ENCODE data around the gene LHB. TPM values are rescaled to one million over a fixed set of nuclear protein-coding genes. Genes with fewer than 3 reads are reported as not detected.

The LHB gene
- total RNA-seq, 1 experiment from 2014 or later, result not detected

GRCh38 chr19:49016067-49016839 is 638 bp downstream of the LHB start:
- H2AFZ ChIP-seq (ENCODE audit: low read length), result no peak overlapping the region
- H4K91ac ChIP-seq (ENCODE audit: insufficient read length, low read depth, low read length), result no peak overlapping the region
- Mint-ChIP-seq H3K4me3 (no peak overlapping the region; a peak in 1 of 5 replicates), H3K27me3 (ENCODE audit: low read depth) (peaks cover 25% of the 10 kb centered on the region), H3K9me3 (peaks cover 0 to 1% of the 10 kb centered on the region in 2 experiments; a peak in 1 of 5 replicates), H3K4me1 (peaks cover 15 to 33% of the 10 kb centered on the region in 2 experiments), H3K27ac (no peak overlapping the region), H3K36me3 (ENCODE audit: insufficient read depth in 1 of 3, low read depth in 3 of 3) (peaks cover 16 to 50% (median 48%) of the 10 kb centered on the region in 3 experiments; a peak in 6 of 7 replicates)
- no peaks in the 10 kb centered on the region for H3K79me1 ChIP-seq (ENCODE audit: insufficient read depth, low read depth, low read length, poor library complexity, severe bottlenecking)
- H3K27ac ChIP-seq (ENCODE audit: insufficient read length, low read depth, low read length), result no peak overlapping the region
- H3K56ac ChIP-seq (ENCODE audit: insufficient read length, low read depth, low read length), result no peak overlapping the region
- H3K79me2 ChIP-seq (ENCODE audit: insufficient read depth, low read length), result no peaks in the 10 kb centered on the region
- H2BK12ac ChIP-seq (ENCODE audit: insufficient read length, low read depth, low read length), result no peak overlapping the region
- TF ChIP-seq, protein P1, sequence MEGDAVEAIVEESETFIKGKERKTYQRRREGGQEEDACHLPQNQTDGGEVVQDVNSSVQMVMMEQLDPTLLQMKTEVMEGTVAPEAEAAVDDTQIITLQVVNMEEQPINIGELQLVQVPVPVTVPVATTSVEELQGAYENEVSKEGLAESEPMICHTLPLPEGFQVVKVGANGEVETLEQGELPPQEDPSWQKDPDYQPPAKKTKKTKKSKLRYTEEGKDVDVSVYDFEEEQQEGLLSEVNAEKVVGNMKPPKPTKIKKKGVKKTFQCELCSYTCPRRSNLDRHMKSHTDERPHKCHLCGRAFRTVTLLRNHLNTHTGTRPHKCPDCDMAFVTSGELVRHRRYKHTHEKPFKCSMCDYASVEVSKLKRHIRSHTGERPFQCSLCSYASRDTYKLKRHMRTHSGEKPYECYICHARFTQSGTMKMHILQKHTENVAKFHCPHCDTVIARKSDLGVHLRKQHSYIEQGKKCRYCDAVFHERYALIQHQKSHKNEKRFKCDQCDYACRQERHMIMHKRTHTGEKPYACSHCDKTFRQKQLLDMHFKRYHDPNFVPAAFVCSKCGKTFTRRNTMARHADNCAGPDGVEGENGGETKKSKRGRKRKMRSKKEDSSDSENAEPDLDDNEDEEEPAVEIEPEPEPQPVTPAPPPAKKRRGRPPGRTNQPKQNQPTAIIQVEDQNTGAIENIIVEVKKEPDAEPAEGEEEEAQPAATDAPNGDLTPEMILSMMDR (conservative IDR thresholded peaks at IDR 0.05), result no peak
- no CpG with 5 or more reads among the region's 29 CpGs for WGBS (ENCODE audit: extremely low coverage, insufficient read length, low lambda C conversion rate)
- peaks cover 4% of the 10 kb centered on the region; the same call in 1 of the 2 replicates for H3K4me1 ChIP-seq (ENCODE audit: insufficient read depth, low read length)
- no peaks in the 10 kb centered on the region; the same call in 1 of the 2 replicates for H3K27me3 ChIP-seq (ENCODE audit: insufficient read depth, low read length)
- no peaks in the 10 kb centered on the region for H4K20me1 ChIP-seq (ENCODE audit: control insufficient read depth, insufficient read depth, insufficient read length)
- no peak overlapping the region for H4K5ac ChIP-seq (ENCODE audit: insufficient read length, low read depth, low read length)
- H2BK5ac ChIP-seq (ENCODE audit: insufficient read length, low read length), result no peak overlapping the region
- peaks cover 8% of the 10 kb centered on the region for H3K23me2 ChIP-seq (ENCODE audit: insufficient read length, low read depth, low read length, poor library complexity, severe bottlenecking)
- H2BK120ac ChIP-seq (ENCODE audit: low read depth, low read length, poor library complexity, severe bottlenecking), result no peak overlapping the region
- no peak overlapping the region for H3K4me2 ChIP-seq (ENCODE audit: insufficient read depth, insufficient read length, low read length)
- DNase-seq, result no peak
- H2BK15ac ChIP-seq (ENCODE audit: low read depth, low read length), result no peak overlapping the region
- no peak overlapping the region for H2AK5ac ChIP-seq (ENCODE audit: insufficient read length, low read length)
- no peak overlapping the region for H3K14ac ChIP-seq (ENCODE audit: insufficient read depth, low read length)
- H4K8ac ChIP-seq (replicated peaks; ENCODE audit: insufficient read length, low read depth, low read length), result no peak overlapping the region
- no peak overlapping the region for H3K9ac ChIP-seq (ENCODE audit: extremely low read depth, insufficient read length, low read length)
- no peak overlapping the region for H3K18ac ChIP-seq (ENCODE audit: insufficient read length, low read depth, low read length)
- H3K23ac ChIP-seq (ENCODE audit: insufficient read length, low read depth, low read length), result no peak overlapping the region
- no peaks in the 10 kb centered on the region for H3K9me3 ChIP-seq (ENCODE audit: control insufficient read depth, low read depth, low read length)
- no peak overlapping the region for H2BK20ac ChIP-seq (ENCODE audit: low read depth, low read length, poor library complexity, severe bottlenecking)
- no peak overlapping the region for H3T11ph ChIP-seq (ENCODE audit: low read length)
- no peak overlapping the region for H3K4ac ChIP-seq (ENCODE audit: low read depth, low read length)
